NB4 (cell line): Measurements from ENCODE around the gene TSHZ2.

ENCODE experiments used
- MYC ChIP-seq: IDR thresholded peaks from 2 replicates; pipeline ENCODE4 v1.6.1; 2011; ENCODE audit warnings: low read depth, low read length
- POLR2A ChIP-seq: IDR thresholded peaks from 2 replicates; pipeline ENCODE4 v1.6.1; 2011; ENCODE audit warnings: mild to moderate bottlenecking; ENCODE audit not compliant: insufficient read length; ENCODE audit errors: extremely low read depth
- TF ChIP-seq, protein P1 (sequence below): IDR thresholded peaks from one replicate; pipeline ENCODE4 v1.5.1; 2012; ENCODE audit warnings: low read depth, low read length
- TF ChIP-seq, protein P2 (sequence below): IDR thresholded peaks from 2 replicates; pipeline ENCODE4 v1.6.1; 2011; ENCODE audit warnings: low read depth, low read length

- TF ChIP-seq, protein P1, sequence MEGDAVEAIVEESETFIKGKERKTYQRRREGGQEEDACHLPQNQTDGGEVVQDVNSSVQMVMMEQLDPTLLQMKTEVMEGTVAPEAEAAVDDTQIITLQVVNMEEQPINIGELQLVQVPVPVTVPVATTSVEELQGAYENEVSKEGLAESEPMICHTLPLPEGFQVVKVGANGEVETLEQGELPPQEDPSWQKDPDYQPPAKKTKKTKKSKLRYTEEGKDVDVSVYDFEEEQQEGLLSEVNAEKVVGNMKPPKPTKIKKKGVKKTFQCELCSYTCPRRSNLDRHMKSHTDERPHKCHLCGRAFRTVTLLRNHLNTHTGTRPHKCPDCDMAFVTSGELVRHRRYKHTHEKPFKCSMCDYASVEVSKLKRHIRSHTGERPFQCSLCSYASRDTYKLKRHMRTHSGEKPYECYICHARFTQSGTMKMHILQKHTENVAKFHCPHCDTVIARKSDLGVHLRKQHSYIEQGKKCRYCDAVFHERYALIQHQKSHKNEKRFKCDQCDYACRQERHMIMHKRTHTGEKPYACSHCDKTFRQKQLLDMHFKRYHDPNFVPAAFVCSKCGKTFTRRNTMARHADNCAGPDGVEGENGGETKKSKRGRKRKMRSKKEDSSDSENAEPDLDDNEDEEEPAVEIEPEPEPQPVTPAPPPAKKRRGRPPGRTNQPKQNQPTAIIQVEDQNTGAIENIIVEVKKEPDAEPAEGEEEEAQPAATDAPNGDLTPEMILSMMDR = no peak
- TF ChIP-seq POLR2A (no peak), MYC (no peak)
- TF ChIP-seq, protein P2, sequence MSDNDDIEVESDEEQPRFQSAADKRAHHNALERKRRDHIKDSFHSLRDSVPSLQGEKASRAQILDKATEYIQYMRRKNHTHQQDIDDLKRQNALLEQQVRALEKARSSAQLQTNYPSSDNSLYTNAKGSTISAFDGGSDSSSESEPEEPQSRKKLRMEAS = no peak
These were observed 436.7 kb downstream of the TSHZ2 start for GRCh38 chr20:53408691-53409446.
